PFSK-1 (cell line): ENCODE measurements around the gene CPHXL.

Experiments used
- POLR2AphosphoS5 ChIP-seq: IDR thresholded peaks from 2 replicates; pipeline ENCODE4 v1.6.1; 2012; ENCODE audit warnings: low read depth, mild to moderate bottlenecking, control low read depth, low read length, moderate library complexity
- SIN3A ChIP-seq: IDR thresholded peaks from 2 replicates; pipeline ENCODE4 v1.6.1; 2012; ENCODE audit warnings: mild to moderate bottlenecking, low read length, moderate library complexity, borderline replicate concordance; ENCODE audit not compliant: insufficient read depth
- TAF1 ChIP-seq: IDR thresholded peaks from 2 replicates; pipeline ENCODE4 v1.6.1; 2012; ENCODE audit warnings: low read length, control low read depth, borderline replicate concordance; ENCODE audit not compliant: insufficient read depth
- TF ChIP-seq, protein P1 (sequence below), 2 experiments: IDR thresholded peaks; 2 replicates each; pipeline versions ENCODE4 v1.6.1 to v1.8.0; 2011 to 2012; ENCODE audit warnings: low read depth in 2 of 2, low read length in 2 of 2, control low read depth in 1 of 2, inconsistent platforms in 1 of 2, mild to moderate bottlenecking in 1 of 2, moderate library complexity in 1 of 2; ENCODE audit not compliant: insufficient read depth in 1 of 2

DNA sequence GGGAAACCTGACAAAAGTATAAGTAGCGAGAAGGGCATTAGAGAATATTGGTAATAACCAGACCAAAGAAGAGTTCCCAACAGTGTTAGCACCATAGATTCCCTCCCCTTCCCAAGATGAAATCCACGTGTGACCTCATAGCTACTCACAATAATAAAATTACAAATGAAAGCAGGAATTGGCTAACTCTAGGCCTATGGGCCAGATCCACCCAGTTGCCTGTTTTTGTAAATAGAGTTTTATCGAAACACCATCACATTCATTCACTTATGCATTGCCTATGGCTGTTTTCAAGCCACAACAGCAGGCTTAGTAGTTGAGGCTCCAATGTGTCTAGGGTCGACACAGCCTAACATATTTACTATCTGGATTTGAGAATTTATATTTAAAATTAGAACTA is 7.8 kb downstream of the CPHXL start:
- no peak for TF ChIP-seq POLR2AphosphoS5
- TF ChIP-seq, protein P1, sequence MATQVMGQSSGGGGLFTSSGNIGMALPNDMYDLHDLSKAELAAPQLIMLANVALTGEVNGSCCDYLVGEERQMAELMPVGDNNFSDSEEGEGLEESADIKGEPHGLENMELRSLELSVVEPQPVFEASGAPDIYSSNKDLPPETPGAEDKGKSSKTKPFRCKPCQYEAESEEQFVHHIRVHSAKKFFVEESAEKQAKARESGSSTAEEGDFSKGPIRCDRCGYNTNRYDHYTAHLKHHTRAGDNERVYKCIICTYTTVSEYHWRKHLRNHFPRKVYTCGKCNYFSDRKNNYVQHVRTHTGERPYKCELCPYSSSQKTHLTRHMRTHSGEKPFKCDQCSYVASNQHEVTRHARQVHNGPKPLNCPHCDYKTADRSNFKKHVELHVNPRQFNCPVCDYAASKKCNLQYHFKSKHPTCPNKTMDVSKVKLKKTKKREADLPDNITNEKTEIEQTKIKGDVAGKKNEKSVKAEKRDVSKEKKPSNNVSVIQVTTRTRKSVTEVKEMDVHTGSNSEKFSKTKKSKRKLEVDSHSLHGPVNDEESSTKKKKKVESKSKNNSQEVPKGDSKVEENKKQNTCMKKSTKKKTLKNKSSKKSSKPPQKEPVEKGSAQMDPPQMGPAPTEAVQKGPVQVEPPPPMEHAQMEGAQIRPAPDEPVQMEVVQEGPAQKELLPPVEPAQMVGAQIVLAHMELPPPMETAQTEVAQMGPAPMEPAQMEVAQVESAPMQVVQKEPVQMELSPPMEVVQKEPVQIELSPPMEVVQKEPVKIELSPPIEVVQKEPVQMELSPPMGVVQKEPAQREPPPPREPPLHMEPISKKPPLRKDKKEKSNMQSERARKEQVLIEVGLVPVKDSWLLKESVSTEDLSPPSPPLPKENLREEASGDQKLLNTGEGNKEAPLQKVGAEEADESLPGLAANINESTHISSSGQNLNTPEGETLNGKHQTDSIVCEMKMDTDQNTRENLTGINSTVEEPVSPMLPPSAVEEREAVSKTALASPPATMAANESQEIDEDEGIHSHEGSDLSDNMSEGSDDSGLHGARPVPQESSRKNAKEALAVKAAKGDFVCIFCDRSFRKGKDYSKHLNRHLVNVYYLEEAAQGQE (IDR thresholded peaks at IDR 0.05; ENCODE audit: insufficient read depth in 1 of 2, low read depth in 2 of 2, low read length in 2 of 2) = no peak
- no peak for TF ChIP-seq SIN3A
- TF ChIP-seq TAF1 = no peak
